ENCODE data around the gene POM121. TPM values are rescaled to one million over a fixed set of nuclear protein-coding genes. Genes with fewer than 3 reads are reported as not detected.
"Not testable (repeated sequence)": the region's sequence is repeated elsewhere in the genome, so short reads cannot be mapped to it uniquely, and the experiment has no call there.

POM121 gene
- polyA plus RNA-seq, 1 donor = 44.6 TPM

- peaks cover 13% of the 10 kb centered on the region for H3K36me3 ChIP-seq (ENCODE audit: control insufficient read depth, insufficient read depth, low read length)
- DNase-seq = no peak
- WGBS (ENCODE audit: insufficient coverage, low lambda C conversion rate) = 94% methylated on average over 3 of the region's 4 CpGs
- H3K9me3 ChIP-seq (ENCODE audit: control insufficient read depth, low read depth, low read length) = no peaks in the 10 kb centered on the region
- no peak overlapping the region for H3K27ac ChIP-seq (ENCODE audit: low read length)
- peaks cover 5% of the 10 kb centered on the region for H3K4me1 ChIP-seq (ENCODE audit: control insufficient read depth, insufficient read depth, low read length)
- H3K27me3 ChIP-seq (ENCODE audit: control insufficient read depth, insufficient read depth, low read length) = no peaks in the 10 kb centered on the region
- no peak overlapping the region for H3K4me3 ChIP-seq (ENCODE audit: low read length)
Observed at GRCh38 chr7:72919256-72919775, 5.6 kb upstream of the POM121 start.

GRCh38 chr7:72924386-72924732 is 536 bp upstream of the POM121 start:
- Histone ChIP-seq H3K9me3 (ENCODE audit: control insufficient read depth, low read depth, low read length) (no peaks in the 10 kb centered on the region), H3K4me1 (ENCODE audit: control insufficient read depth, insufficient read depth, low read length) (no peaks in the 10 kb centered on the region), H3K4me3 (ENCODE audit: low read length) (peak overlapping the region; percentile 87), H3K27me3 (ENCODE audit: control insufficient read depth, insufficient read depth, low read length) (no peaks in the 10 kb centered on the region), H3K36me3 (ENCODE audit: control insufficient read depth, insufficient read depth, low read length) (peaks cover 34% of the 10 kb centered on the region), H3K27ac (ENCODE audit: low read length) (peak overlapping the region; percentile 73)
- 0% methylated on average over 1 of the region's 5 CpGs for WGBS (ENCODE audit: insufficient coverage, low lambda C conversion rate)
- no peak for DNase-seq

DNA sequence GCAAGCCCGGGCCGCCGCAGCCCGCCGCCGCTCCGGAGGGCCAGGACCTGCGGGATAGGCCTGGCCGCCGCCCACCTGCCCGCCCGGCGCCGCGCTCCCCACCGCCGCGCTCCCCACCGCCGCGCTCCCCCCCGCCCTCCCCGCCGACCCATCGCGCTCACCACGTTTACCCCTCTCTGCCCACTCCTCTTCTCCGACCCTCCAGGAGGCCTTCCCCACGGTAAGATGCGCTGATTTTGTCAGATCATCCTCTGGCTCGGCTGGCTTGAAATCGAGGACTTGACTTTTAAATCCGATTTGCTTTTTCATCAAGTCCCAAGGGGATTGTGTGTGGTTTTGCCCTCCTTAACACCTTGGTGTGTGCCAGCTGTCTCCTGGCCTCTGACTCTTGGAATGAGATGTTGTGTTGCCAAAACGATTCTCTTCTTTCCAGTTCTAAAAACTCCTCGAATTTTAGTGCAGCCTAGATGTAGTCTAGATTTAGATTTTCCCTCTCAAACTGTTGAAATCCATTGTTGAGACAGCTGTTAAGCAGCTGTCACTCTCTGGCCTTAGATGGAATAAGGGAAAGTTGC is 738 bp downstream of the POM121 start:
- no CpG with 5 or more reads among the region's 35 CpGs for WGBS (ENCODE audit: insufficient coverage, low lambda C conversion rate)

DNA sequence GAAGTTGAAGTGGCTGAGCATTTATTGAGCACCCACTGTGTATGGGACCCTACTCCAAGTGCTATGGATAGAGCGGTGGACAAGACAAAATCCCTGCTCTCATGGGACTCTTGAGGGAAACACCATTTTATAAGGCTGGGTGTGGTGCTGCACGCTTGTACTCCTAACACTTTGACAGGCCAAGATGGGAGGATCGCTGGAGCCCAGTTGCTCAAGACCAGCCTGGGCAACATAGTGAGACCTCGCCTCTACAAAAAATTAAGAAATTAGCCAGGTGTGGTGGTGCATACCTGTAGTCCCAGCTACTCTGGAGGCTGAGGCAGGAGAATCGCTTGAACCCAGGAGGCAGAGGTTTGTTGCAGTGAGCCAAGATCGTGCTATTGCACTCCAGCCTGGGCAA is 2.9 kb downstream of the POM121 start:
- not testable (repeated sequence) for DNase-seq; H3K27me3 ChIP-seq (ENCODE audit: control insufficient read depth, insufficient read depth, low read length); H3K27ac ChIP-seq (ENCODE audit: low read length); H3K4me1 ChIP-seq (ENCODE audit: control insufficient read depth, insufficient read depth, low read length); H3K9me3 ChIP-seq (ENCODE audit: control insufficient read depth, low read depth, low read length); H3K4me3 ChIP-seq (ENCODE audit: low read length)
- peaks cover 46% of the 10 kb centered on the region for H3K36me3 ChIP-seq (ENCODE audit: control insufficient read depth, insufficient read depth, low read length)
- 100% methylated on average over 1 of the region's 6 CpGs for WGBS (ENCODE audit: insufficient coverage, low lambda C conversion rate)

More for the DNA sequence above, 738 bp downstream of the POM121 start:
- Histone ChIP-seq H3K4me3 (ENCODE audit: low read length) (peak overlapping the region; percentile 87), H3K9me3 (ENCODE audit: control insufficient read depth, low read depth, low read length) (no peaks in the 10 kb centered on the region), H3K4me1 (ENCODE audit: control insufficient read depth, insufficient read depth, low read length) (no peaks in the 10 kb centered on the region), H3K27me3 (ENCODE audit: control insufficient read depth, insufficient read depth, low read length) (no peaks in the 10 kb centered on the region), H3K36me3 (ENCODE audit: control insufficient read depth, insufficient read depth, low read length) (peaks cover 43% of the 10 kb centered on the region), H3K27ac (ENCODE audit: low read length) (peak overlapping the region; percentile 81)
- DNase-seq = peak in 1 of 2 donors; percentile 5

GRCh38 chr7:72928216-72928615 is 3.3 kb downstream of the POM121 start:
- peaks cover 46% of the 10 kb centered on the region for H3K36me3 ChIP-seq (ENCODE audit: control insufficient read depth, insufficient read depth, low read length)
- H3K4me1 ChIP-seq (ENCODE audit: control insufficient read depth, insufficient read depth, low read length); DNase-seq; H3K4me3 ChIP-seq (ENCODE audit: low read length); H3K9me3 ChIP-seq (ENCODE audit: control insufficient read depth, low read depth, low read length); H3K27me3 ChIP-seq (ENCODE audit: control insufficient read depth, insufficient read depth, low read length); H3K27ac ChIP-seq (ENCODE audit: low read length): not testable (repeated sequence)
- WGBS (ENCODE audit: insufficient coverage, low lambda C conversion rate) = 93% methylated on average over 2 of the region's 6 CpGs

GRCh38 chr7:72942022-72942705 is 17.3 kb downstream of the POM121 start:
- not testable (repeated sequence) for H3K27ac ChIP-seq (ENCODE audit: low read length); H3K4me3 ChIP-seq (ENCODE audit: low read length); H3K9me3 ChIP-seq (ENCODE audit: control insufficient read depth, low read depth, low read length); H3K4me1 ChIP-seq (ENCODE audit: control insufficient read depth, insufficient read depth, low read length); H3K27me3 ChIP-seq (ENCODE audit: control insufficient read depth, insufficient read depth, low read length); DNase-seq
- no CpG with 5 or more reads among the region's 20 CpGs for WGBS (ENCODE audit: insufficient coverage, low lambda C conversion rate)
- peaks cover 16% of the 10 kb centered on the region for H3K36me3 ChIP-seq (ENCODE audit: control insufficient read depth, insufficient read depth, low read length)

DNA sequence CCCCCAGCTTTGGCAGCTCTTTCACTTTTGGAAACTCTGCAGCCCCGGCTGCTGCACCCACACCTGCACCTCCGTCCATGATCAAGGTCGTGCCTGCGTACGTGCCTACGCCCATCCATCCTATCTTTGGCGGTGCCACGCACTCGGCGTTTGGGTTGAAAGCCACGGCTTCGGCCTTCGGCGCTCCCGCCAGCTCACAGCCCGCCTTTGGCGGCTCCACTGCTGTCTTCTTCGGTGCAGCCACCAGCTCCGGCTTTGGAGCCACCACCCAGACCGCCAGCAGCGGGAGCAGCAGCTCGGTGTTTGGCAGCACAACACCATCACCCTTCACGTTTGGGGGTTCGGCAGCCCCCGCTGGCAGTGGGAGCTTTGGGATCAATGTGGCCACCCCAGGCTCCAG is 18.1 kb downstream of the POM121 start:
- no CpG with 5 or more reads among the region's 25 CpGs for WGBS (ENCODE audit: insufficient coverage, low lambda C conversion rate)
- H3K27me3 ChIP-seq (ENCODE audit: control insufficient read depth, insufficient read depth, low read length); H3K4me3 ChIP-seq (ENCODE audit: low read length); H3K9me3 ChIP-seq (ENCODE audit: control insufficient read depth, low read depth, low read length); DNase-seq; H3K4me1 ChIP-seq (ENCODE audit: control insufficient read depth, insufficient read depth, low read length); H3K27ac ChIP-seq (ENCODE audit: low read length): not testable (repeated sequence)
- H3K36me3 ChIP-seq (ENCODE audit: control insufficient read depth, insufficient read depth, low read length) = peaks cover 14% of the 10 kb centered on the region

- not testable (repeated sequence) for H3K4me3 ChIP-seq (ENCODE audit: low read length); H3K27ac ChIP-seq (ENCODE audit: low read length); H3K4me1 ChIP-seq (ENCODE audit: control insufficient read depth, insufficient read depth, low read length); H3K36me3 ChIP-seq (ENCODE audit: control insufficient read depth, insufficient read depth, low read length); DNase-seq; H3K9me3 ChIP-seq (ENCODE audit: control insufficient read depth, low read depth, low read length); H3K27me3 ChIP-seq (ENCODE audit: control insufficient read depth, insufficient read depth, low read length)
- no CpG with 5 or more reads among the region's 15 CpGs for WGBS (ENCODE audit: insufficient coverage, low lambda C conversion rate)
Observed at GRCh38 chr7:72944937-72945336, 20.0 kb downstream of the POM121 start.

- not testable (repeated sequence) for DNase-seq; H3K4me3 ChIP-seq (ENCODE audit: low read length); H3K36me3 ChIP-seq (ENCODE audit: control insufficient read depth, insufficient read depth, low read length); H3K27ac ChIP-seq (ENCODE audit: low read length); H3K27me3 ChIP-seq (ENCODE audit: control insufficient read depth, insufficient read depth, low read length); H3K4me1 ChIP-seq (ENCODE audit: control insufficient read depth, insufficient read depth, low read length); H3K9me3 ChIP-seq (ENCODE audit: control insufficient read depth, low read depth, low read length)
- WGBS (ENCODE audit: insufficient coverage, low lambda C conversion rate) = no CpG with 5 or more reads among the region's 9 CpGs
Observed at GRCh38 chr7:72945597-72945996, 20.7 kb downstream of the POM121 start.

DNA sequence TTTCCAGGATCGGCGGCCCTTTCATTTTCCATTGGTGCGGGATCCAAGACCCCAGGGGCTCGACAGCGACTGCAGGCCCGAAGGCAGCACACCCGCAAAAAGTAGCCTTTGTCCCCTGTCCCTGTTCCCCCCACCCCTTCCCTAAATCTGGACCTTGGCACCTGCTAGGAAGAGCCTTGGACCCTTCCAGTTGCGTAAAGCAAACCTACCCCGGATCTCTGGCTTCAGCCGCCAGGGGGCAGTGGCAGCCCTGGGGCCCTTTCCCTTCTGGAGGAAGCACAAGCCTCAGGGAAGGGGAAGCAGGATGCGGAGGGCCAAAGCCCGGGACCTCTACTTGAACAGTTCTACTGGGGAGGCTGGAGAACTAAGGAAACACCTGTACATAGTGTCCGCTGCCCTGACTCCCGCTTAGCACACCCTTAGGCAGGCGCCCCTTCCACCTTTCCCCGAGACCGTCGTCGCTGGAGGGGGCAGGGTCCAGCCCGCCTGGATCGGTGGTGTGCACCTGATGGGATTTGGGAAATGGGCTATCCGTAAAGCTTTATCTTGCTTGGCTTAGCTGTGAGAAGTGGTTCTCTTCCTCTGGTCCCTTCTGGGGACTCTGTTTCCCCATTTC is 21.3 kb downstream of the POM121 start:
- no CpG with 5 or more reads among the region's 22 CpGs for WGBS (ENCODE audit: insufficient coverage, low lambda C conversion rate)
- H3K27me3 ChIP-seq (ENCODE audit: control insufficient read depth, insufficient read depth, low read length); H3K4me3 ChIP-seq (ENCODE audit: low read length); H3K9me3 ChIP-seq (ENCODE audit: control insufficient read depth, low read depth, low read length); DNase-seq; H3K4me1 ChIP-seq (ENCODE audit: control insufficient read depth, insufficient read depth, low read length); H3K27ac ChIP-seq (ENCODE audit: low read length); H3K36me3 ChIP-seq (ENCODE audit: control insufficient read depth, insufficient read depth, low read length): not testable (repeated sequence)

All from large intestine (tissue), 3 donors.